GM23338 (cell line): ENCODE measurements around the gene PSMG1. TPM values are rescaled to one million over a fixed set of nuclear protein-coding genes. Genes with fewer than 3 reads are reported as not detected.

Experiments used
- ATAC-seq: fragments of 200-7000 bp; cut with Tn5 transposase; 3 replicates; pipeline ENCODE4 v1.9.1; 2020
- DNase-seq: peaks from one replicate; pipeline ENCODE4 v3.0.0-alpha.2; 2015; ENCODE audit warnings: low spot score
- H2AFZ ChIP-seq: fragments of 200-600 bp; sonication (generic); 2 replicates; pipeline ENCODE4 v1.8.0; 2016; ENCODE audit warnings: antibody characterized with exemption, mild to moderate bottlenecking, moderate library complexity
- H3F3A ChIP-seq: fragments of 200-600 bp; sonication (generic); replicated peaks from 2 replicates; pipeline ENCODE4 v1.8.0; 2017; ENCODE audit warnings: antibody characterized with exemption, mixed run types, low read depth
- H3K27ac ChIP-seq: fragments of 200-600 bp; sonication (generic); 2 replicates; pipeline ENCODE4 v1.6.1; 2016; ENCODE audit warnings: low read depth
- H3K27me3 ChIP-seq: fragments of 200-600 bp; sonication (generic); 2 replicates; pipeline ENCODE4 v1.8.0; 2016; ENCODE audit warnings: mild to moderate bottlenecking, mixed run types, moderate library complexity; ENCODE audit not compliant: insufficient read depth
- H3K36me3 ChIP-seq: fragments of 200-600 bp; sonication (generic); 2 replicates; pipeline ENCODE4 v1.8.0; 2016; ENCODE audit warnings: mild to moderate bottlenecking; ENCODE audit not compliant: insufficient read depth
- H3K4me1 ChIP-seq: fragments of 200-600 bp; sonication (generic); 2 replicates; pipeline ENCODE4 v1.8.0; 2016; ENCODE audit warnings: mild to moderate bottlenecking, moderate library complexity; ENCODE audit not compliant: insufficient read depth
- H3K4me2 ChIP-seq: fragments of 200-600 bp; sonication (generic); 2 replicates; pipeline ENCODE4 v1.7.1; 2017; ENCODE audit warnings: mixed run types
- H3K4me3 ChIP-seq: fragments of 200-600 bp; sonication (generic); 2 replicates; pipeline ENCODE4 v1.6.1; 2016; ENCODE audit warnings: mixed run types
- H3K79me2 ChIP-seq: fragments of 200-600 bp; sonication (generic); replicated peaks from 2 replicates; pipeline ENCODE4 v1.8.0; 2017; ENCODE audit warnings: mild to moderate bottlenecking; ENCODE audit not compliant: insufficient read depth
- H3K9me2 ChIP-seq: fragments of 200-600 bp; sonication (generic); 2 replicates; pipeline ENCODE4 v1.8.0; 2017; ENCODE audit not compliant: insufficient read depth
- H4K20me1 ChIP-seq: fragments of 200-600 bp; sonication (generic); replicated peaks from 2 replicates; pipeline ENCODE4 v1.8.0; 2017; ENCODE audit warnings: mild to moderate bottlenecking; ENCODE audit not compliant: insufficient read depth
- H3K27ac Mint-ChIP-seq: 2 replicates; pipeline ENCODE4 v1.8.0; 2020; ENCODE audit warnings: inconsistent platforms, mild to moderate bottlenecking, moderate library complexity, mixed read lengths
- H3K27me3 Mint-ChIP-seq: 3 replicates; pipeline ENCODE4 v1.8.0; 2022; ENCODE audit warnings: low read depth, mild to moderate bottlenecking, moderate library complexity, mixed read lengths, inconsistent platforms; ENCODE audit not compliant: insufficient read depth, poor library complexity
- H3K36me3 Mint-ChIP-seq: 3 replicates; pipeline ENCODE4 v1.8.0; 2021; ENCODE audit warnings: low read depth, mild to moderate bottlenecking, inconsistent platforms, moderate library complexity, mixed read lengths
- H3K4me1 Mint-ChIP-seq: 3 replicates; pipeline ENCODE4 v1.8.0; 2020; ENCODE audit warnings: mild to moderate bottlenecking, inconsistent platforms, mixed read lengths
- H3K4me3 Mint-ChIP-seq: 3 replicates; pipeline ENCODE4 v1.8.0; 2021; ENCODE audit warnings: moderate library complexity, mild to moderate bottlenecking, inconsistent platforms, mixed read lengths
- H3K9me3 Mint-ChIP-seq: 3 replicates; pipeline ENCODE4 v1.8.0; 2020; ENCODE audit warnings: moderate library complexity, mild to moderate bottlenecking, inconsistent platforms, mixed read lengths
- CREB1 ChIP-seq: fragments of 250-450 bp; sonication (Bioruptor Pico); IDR thresholded peaks from 2 replicates; pipeline ENCODE4 v1.5.0; 2020; ENCODE audit warnings: low read depth, mild to moderate bottlenecking, moderate library complexity
- CTCF ChIP-seq, 2 experiments: fragments of 200-600 bp in 1 of 2; sonication (generic) in 1 of 2; conservative IDR thresholded peaks; 2 replicates each; pipeline versions ENCODE4 v1.5.1 to v1.6.1; 2016 to 2017; ENCODE audit warnings: antibody characterized with exemption in 2 of 2, low read depth in 2 of 2, mild to moderate bottlenecking in 2 of 2, moderate library complexity in 1 of 2
- ETS1 ChIP-seq: IDR thresholded peaks from 2 replicates; pipeline ENCODE4 v1.6.1; 2016; ENCODE audit warnings: antibody characterized with exemption
- EZH2phosphoT487 ChIP-seq: fragments of 200-600 bp; sonication (generic); IDR thresholded peaks from one replicate; pipeline ENCODE4 v1.8.1; 2018; ENCODE audit warnings: antibody characterized with exemption; ENCODE audit not compliant: unreplicated experiment
- POLR2AphosphoS5 ChIP-seq: IDR thresholded peaks from 2 replicates; pipeline ENCODE4 v1.6.1; 2016; ENCODE audit warnings: antibody characterized with exemption, low read depth
- REST ChIP-seq: IDR thresholded peaks from one replicate; pipeline ENCODE4 v1.6.1; 2018; ENCODE audit warnings: antibody characterized with exemption; ENCODE audit not compliant: unreplicated experiment
- STAT1 ChIP-seq: IDR thresholded peaks from one replicate; pipeline ENCODE4 v1.6.1; 2016; ENCODE audit warnings: antibody characterized with exemption; ENCODE audit not compliant: unreplicated experiment
- ZNF114 ChIP-seq: fragments of 250-450 bp; sonication (Bioruptor Pico); IDR thresholded peaks from 2 replicates; pipeline ENCODE4 v1.5.0; 2020; ENCODE audit warnings: mild to moderate bottlenecking, moderate library complexity
- ZNF331 ChIP-seq: fragments of 250-450 bp; sonication (Bioruptor Pico); IDR thresholded peaks from 2 replicates; pipeline ENCODE4 v1.5.0; 2020; ENCODE audit warnings: low read depth, mild to moderate bottlenecking, moderate library complexity
- polyA plus RNA-seq: library from polyadenylated mRNA; unstranded; fragments of >200 nt; fragmentation: Nextera tagmentation; extraction: Ambion mirVana; gene quantifications from 2 replicates; pipeline ENCODE4 v1.2.1, GENCODE V29; 2016
- total RNA-seq: library from RNA; depleted of rRNA; stranded (reverse); fragments of >200 nt; shearing (Covaris generic); gene quantifications from 2 replicates; pipeline ENCODE4 v1.2.3, GENCODE V29; 2014
- TF ChIP-seq, protein P1 (sequence below): fragments of 250-450 bp; sonication (Bioruptor Pico); IDR thresholded peaks from 2 replicates; pipeline ENCODE4 v1.5.0; 2020; ENCODE audit warnings: mild to moderate bottlenecking, moderate library complexity

The PSMG1 gene
- total and polyA plus RNA-seq, 2 experiments from 2014 or later: 78.4 to 158 TPM

- TF ChIP-seq, protein P1, sequence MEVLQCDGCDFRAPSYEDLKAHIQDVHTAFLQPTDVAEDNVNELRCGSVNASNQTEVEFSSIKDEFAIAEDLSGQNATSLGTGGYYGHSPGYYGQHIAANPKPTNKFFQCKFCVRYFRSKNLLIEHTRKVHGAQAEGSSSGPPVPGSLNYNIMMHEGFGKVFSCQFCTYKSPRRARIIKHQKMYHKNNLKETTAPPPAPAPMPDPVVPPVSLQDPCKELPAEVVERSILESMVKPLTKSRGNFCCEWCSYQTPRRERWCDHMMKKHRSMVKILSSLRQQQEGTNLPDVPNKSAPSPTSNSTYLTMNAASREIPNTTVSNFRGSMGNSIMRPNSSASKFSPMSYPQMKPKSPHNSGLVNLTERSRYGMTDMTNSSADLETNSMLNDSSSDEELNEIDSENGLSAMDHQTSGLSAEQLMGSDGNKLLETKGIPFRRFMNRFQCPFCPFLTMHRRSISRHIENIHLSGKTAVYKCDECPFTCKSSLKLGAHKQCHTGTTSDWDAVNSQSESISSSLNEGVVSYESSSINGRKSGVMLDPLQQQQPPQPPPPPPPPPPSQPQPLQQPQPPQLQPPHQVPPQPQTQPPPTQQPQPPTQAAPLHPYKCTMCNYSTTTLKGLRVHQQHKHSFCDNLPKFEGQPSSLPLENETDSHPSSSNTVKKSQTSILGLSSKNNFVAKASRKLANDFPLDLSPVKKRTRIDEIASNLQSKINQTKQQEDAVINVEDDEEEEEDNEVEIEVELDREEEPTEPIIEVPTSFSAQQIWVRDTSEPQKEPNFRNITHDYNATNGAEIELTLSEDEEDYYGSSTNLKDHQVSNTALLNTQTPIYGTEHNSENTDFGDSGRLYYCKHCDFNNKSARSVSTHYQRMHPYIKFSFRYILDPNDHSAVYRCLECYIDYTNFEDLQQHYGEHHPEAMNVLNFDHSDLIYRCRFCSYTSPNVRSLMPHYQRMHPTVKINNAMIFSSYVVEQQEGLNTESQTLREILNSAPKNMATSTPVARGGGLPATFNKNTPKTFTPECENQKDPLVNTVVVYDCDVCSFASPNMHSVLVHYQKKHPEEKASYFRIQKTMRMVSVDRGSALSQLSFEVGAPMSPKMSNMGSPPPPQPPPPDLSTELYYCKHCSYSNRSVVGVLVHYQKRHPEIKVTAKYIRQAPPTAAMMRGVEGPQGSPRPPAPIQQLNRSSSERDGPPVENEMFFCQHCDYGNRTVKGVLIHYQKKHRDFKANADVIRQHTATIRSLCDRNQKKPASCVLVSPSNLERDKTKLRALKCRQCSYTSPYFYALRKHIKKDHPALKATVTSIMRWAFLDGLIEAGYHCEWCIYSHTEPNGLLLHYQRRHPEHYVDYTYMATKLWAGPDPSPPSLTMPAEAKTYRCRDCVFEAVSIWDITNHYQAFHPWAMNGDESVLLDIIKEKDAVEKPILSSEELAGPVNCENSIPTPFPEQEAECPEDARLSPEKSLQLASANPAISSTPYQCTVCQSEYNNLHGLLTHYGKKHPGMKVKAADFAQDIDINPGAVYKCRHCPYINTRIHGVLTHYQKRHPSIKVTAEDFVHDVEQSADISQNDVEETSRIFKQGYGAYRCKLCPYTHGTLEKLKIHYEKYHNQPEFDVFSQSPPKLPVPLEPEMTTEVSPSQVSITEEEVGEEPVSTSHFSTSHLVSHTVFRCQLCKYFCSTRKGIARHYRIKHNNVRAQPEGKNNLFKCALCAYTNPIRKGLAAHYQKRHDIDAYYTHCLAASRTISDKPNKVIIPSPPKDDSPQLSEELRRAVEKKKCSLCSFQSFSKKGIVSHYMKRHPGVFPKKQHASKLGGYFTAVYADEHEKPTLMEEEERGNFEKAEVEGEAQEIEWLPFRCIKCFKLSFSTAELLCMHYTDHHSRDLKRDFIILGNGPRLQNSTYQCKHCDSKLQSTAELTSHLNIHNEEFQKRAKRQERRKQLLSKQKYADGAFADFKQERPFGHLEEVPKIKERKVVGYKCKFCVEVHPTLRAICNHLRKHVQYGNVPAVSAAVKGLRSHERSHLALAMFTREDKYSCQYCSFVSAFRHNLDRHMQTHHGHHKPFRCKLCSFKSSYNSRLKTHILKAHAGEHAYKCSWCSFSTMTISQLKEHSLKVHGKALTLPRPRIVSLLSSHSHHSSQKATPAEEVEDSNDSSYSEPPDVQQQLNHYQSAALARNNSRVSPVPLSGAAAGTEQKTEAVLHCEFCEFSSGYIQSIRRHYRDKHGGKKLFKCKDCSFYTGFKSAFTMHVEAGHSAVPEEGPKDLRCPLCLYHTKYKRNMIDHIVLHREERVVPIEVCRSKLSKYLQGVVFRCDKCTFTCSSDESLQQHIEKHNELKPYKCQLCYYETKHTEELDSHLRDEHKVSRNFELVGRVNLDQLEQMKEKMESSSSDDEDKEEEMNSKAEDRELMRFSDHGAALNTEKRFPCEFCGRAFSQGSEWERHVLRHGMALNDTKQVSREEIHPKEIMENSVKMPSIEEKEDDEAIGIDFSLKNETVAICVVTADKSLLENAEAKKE (CRISPR knock-in tag): no peak
- no peak for TF ChIP-seq CTCF (conservative IDR thresholded peaks at IDR 0.05; ENCODE audit: low read depth in 2 of 2)
- no peak for TF ChIP-seq EZH2phosphoT487
Measured at GRCh38 chr21:39232861-39233291, 49.6 kb upstream of the PSMG1 start (continued).

GRCh38 chr21:39224930-39225329 is 41.7 kb upstream of the PSMG1 start:
- Histone ChIP-seq H3K27me3 (no peaks in the 10 kb centered on the region), H3K79me2 (no peaks in the 10 kb centered on the region), H2AFZ (no peak overlapping the region), H3F3A (no peaks in the 10 kb centered on the region), H4K20me1 (no peaks in the 10 kb centered on the region; the same call in 1 of the 2 replicates), H3K4me2 (no peak overlapping the region), H3K4me3 (no peak overlapping the region), H3K9me2 (no peaks in the 10 kb centered on the region), H3K4me1 (no peaks in the 10 kb centered on the region), H3K27ac (no peak overlapping the region), H3K36me3 (peaks cover 14% of the 10 kb centered on the region; the same call in 1 of the 2 replicates)
- DNase-seq: no peak
- no peaks in the 10 kb centered on the region for H3K4me1 Mint-ChIP-seq
- H3K9me3 Mint-ChIP-seq: no peaks in the 10 kb centered on the region
- H3K27me3 Mint-ChIP-seq: no peaks in the 10 kb centered on the region
- no peak for ATAC-seq
- no peak overlapping the region for H3K27ac Mint-ChIP-seq
- no peak overlapping the region for H3K4me3 Mint-ChIP-seq
- peaks cover 43% of the 10 kb centered on the region for H3K36me3 Mint-ChIP-seq
- no peak for TF ChIP-seq EZH2phosphoT487
- no peak for TF ChIP-seq STAT1
- TF ChIP-seq ETS1: no peak
- no peak for TF ChIP-seq CTCF (conservative IDR thresholded peaks at IDR 0.05; ENCODE audit: low read depth in 2 of 2)
- no peak for TF ChIP-seq ZNF331
- TF ChIP-seq CREB1: no peak
- no peak for TF ChIP-seq REST
- no peak for TF ChIP-seq ZNF114 (CRISPR knock-in tag)
- no peak for TF ChIP-seq POLR2AphosphoS5
